Stimulated activated naive CD8-positive, alpha-beta T cell treated with anti-CD3 and anti-CD28 coated beads, Interleukin-15, Interleukin-2, amounts not matched to agents 100 ng/mL and 50 ng/mL, for 24 hours (primary cell): Measurements from ENCODE around the gene GJA5.

ENCODE experiments used
- H3K27ac Mint-ChIP-seq: one replicate; pipeline ENCODE4 v1.8.0; 2021; ENCODE audit warnings: mild to moderate bottlenecking, mixed read lengths
- H3K27me3 Mint-ChIP-seq: one replicate; pipeline ENCODE4 v1.8.0; 2021; ENCODE audit warnings: mixed read lengths
- H3K36me3 Mint-ChIP-seq: one replicate; pipeline ENCODE4 v1.8.0; 2021; ENCODE audit warnings: low read depth, mixed read lengths
- H3K4me1 Mint-ChIP-seq: one replicate; pipeline ENCODE4 v1.8.0; 2021; ENCODE audit warnings: low read depth, mixed read lengths
- H3K4me3 Mint-ChIP-seq: one replicate; pipeline ENCODE4 v1.8.0; 2021; ENCODE audit warnings: mild to moderate bottlenecking, mixed read lengths
- H3K9me3 Mint-ChIP-seq: one replicate; pipeline ENCODE4 v1.8.0; 2021; ENCODE audit warnings: mixed read lengths

Gene GJA5

GRCh38 chr1:147723691-147724323 lies 36.6 kb downstream of the GJA5 start:
- Mint-ChIP-seq H3K4me1 (no peaks in the 10 kb centered on the region), H3K27me3 (peaks cover 13% of the 10 kb centered on the region), H3K9me3 (no peaks in the 10 kb centered on the region), H3K36me3 (no peaks in the 10 kb centered on the region), H3K27ac (no peak overlapping the region), H3K4me3 (no peak overlapping the region)

GRCh38 chr1:147722124-147722523 lies 38.3 kb downstream of the GJA5 start:
- Mint-ChIP-seq H3K4me3 (no peak overlapping the region), H3K27ac (no peak overlapping the region), H3K27me3 (peaks cover 13% of the 10 kb centered on the region), H3K36me3 (no peaks in the 10 kb centered on the region), H3K4me1 (no peaks in the 10 kb centered on the region), H3K9me3 (no peaks in the 10 kb centered on the region)

GRCh38 chr1:147721716-147722115 lies 38.7 kb downstream of the GJA5 start:
- no peaks in the 10 kb centered on the region for H3K4me1 Mint-ChIP-seq
- H3K27me3 Mint-ChIP-seq: peaks cover 13% of the 10 kb centered on the region
- no peaks in the 10 kb centered on the region for H3K9me3 Mint-ChIP-seq
- no peak overlapping the region for H3K27ac Mint-ChIP-seq
- H3K4me3 Mint-ChIP-seq: no peak overlapping the region
- H3K36me3 Mint-ChIP-seq: no peaks in the 10 kb centered on the region

GRCh38 chr1:147720557-147720956 lies 39.8 kb downstream of the GJA5 start:
- no peaks in the 10 kb centered on the region for H3K4me1 Mint-ChIP-seq
- H3K9me3 Mint-ChIP-seq: no peaks in the 10 kb centered on the region
- H3K27ac Mint-ChIP-seq: no peak overlapping the region
- H3K4me3 Mint-ChIP-seq: no peak overlapping the region
- peaks cover 19% of the 10 kb centered on the region for H3K27me3 Mint-ChIP-seq
- H3K36me3 Mint-ChIP-seq: no peaks in the 10 kb centered on the region

GRCh38 chr1:147719711-147720225 lies 40.6 kb downstream of the GJA5 start:
- H3K36me3 Mint-ChIP-seq: no peaks in the 10 kb centered on the region
- H3K4me3 Mint-ChIP-seq: no peak overlapping the region
- H3K4me1 Mint-ChIP-seq: no peaks in the 10 kb centered on the region
- no peaks in the 10 kb centered on the region for H3K9me3 Mint-ChIP-seq
- H3K27ac Mint-ChIP-seq: no peak overlapping the region
- peaks cover 25% of the 10 kb centered on the region for H3K27me3 Mint-ChIP-seq

- H3K27me3 Mint-ChIP-seq: peaks cover 31% of the 10 kb centered on the region
- no peaks in the 10 kb centered on the region for H3K9me3 Mint-ChIP-seq
- H3K4me3 Mint-ChIP-seq: no peak overlapping the region
- H3K4me1 Mint-ChIP-seq: no peaks in the 10 kb centered on the region
- H3K36me3 Mint-ChIP-seq: no peaks in the 10 kb centered on the region
- H3K27ac Mint-ChIP-seq: no peak overlapping the region
Observed at GRCh38 chr1:147719029-147719698, 41.2 kb downstream of the GJA5 start.

- Mint-ChIP-seq H3K4me1 (no peaks in the 10 kb centered on the region), H3K27ac (no peak overlapping the region), H3K4me3 (no peak overlapping the region), H3K36me3 (no peaks in the 10 kb centered on the region), H3K27me3 (peaks cover 28% of the 10 kb centered on the region), H3K9me3 (no peaks in the 10 kb centered on the region)
Observed at GRCh38 chr1:147717706-147718097, 42.7 kb downstream of the GJA5 start.

GRCh38 chr1:147717051-147717705 lies 43.2 kb downstream of the GJA5 start:
- Mint-ChIP-seq H3K4me3 (no peak overlapping the region), H3K36me3 (no peaks in the 10 kb centered on the region), H3K27ac (no peak overlapping the region), H3K27me3 (peaks cover 28% of the 10 kb centered on the region), H3K4me1 (no peaks in the 10 kb centered on the region), H3K9me3 (no peaks in the 10 kb centered on the region)

GRCh38 chr1:147712605-147713004 lies 47.8 kb downstream of the GJA5 start:
- no peaks in the 10 kb centered on the region for H3K9me3 Mint-ChIP-seq
- H3K27me3 Mint-ChIP-seq: peaks cover 39% of the 10 kb centered on the region
- H3K4me1 Mint-ChIP-seq: no peaks in the 10 kb centered on the region
- H3K27ac Mint-ChIP-seq: no peak overlapping the region
- H3K4me3 Mint-ChIP-seq: no peak overlapping the region
- no peaks in the 10 kb centered on the region for H3K36me3 Mint-ChIP-seq
